SK-N-SH (cell line): ENCODE measurements around the gene HRH1.

Experiments
- POLR2AphosphoS5 ChIP-seq: IDR thresholded peaks from 2 replicates; pipeline ENCODE4 v1.6.1; 2012; ENCODE audit warnings: low read depth, low read length
- SMC3 ChIP-seq: IDR thresholded peaks from 2 replicates; pipeline ENCODE4 v1.6.1; 2012; ENCODE audit warnings: low read depth, low read length, improper control_type of control experiment

DNA sequence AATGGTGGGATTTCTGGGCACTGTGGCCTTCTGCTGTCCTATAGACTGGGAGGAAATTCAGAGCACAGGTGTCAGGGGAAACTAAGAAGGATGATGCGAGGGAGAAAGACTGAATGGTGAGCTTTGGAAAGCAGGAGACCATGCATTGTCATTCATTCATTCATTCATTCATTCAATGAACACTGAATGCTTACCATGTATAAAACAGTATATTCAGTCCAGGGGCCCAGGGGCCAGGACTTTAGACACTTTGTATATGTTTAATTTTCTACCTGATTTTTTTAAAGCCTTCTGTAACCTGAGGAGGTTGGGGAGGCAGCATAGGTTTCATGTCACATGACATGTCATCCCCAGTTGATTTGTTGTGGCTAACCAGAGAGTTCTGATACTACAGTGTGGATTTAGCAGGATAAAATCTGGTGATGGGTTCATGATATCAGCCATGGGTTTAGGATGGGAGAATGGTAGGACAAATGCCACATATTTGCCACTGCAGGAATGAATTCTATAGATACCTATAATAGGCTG lies 60.2 kb downstream of the HRH1 start:
- TF ChIP-seq POLR2AphosphoS5 (no peak), SMC3 (no peak)
